Endothelial cell of umbilical vein (primary cell): Measurements from ENCODE around the gene ANKS1A. TPM values are rescaled to one million over a fixed set of nuclear protein-coding genes. Genes with fewer than 3 reads are reported as not detected.

ENCODE experiments used
- BruUV-seq: library from RNA; stranded (reverse); fragments of 400-500 nt; replicated peaks from 2 replicates; lab custom pipeline; 2021; lab: Mats Ljungman, UMichigan
- CTCF ChIA-PET: fragments of 300-600, 350-600 bp; sonication (Branson Sonifier 250); formaldehyde crosslinking; loops from one replicate; lab custom pipeline; 2021; ENCODE audit warnings: antibody characterized with exemption, inconsistent platforms; lab: Charles Lee
- POLR2A ChIA-PET: fragments of 300-600, 350-600 bp; sonication (Branson Sonifier 250); formaldehyde crosslinking; loops from one replicate; lab custom pipeline; 2021; ENCODE audit warnings: antibody characterized with exemption, inconsistent platforms; lab: Charles Lee
- DNase-seq: peaks from one replicate; pipeline ENCODE4 v3.0.0-alpha.2; 2011; ENCODE audit warnings: low read depth, low spot score
- FAIRE-seq: peaks from 2 replicates; lab custom pipeline; 2011; peaks lifted over from hg19 to GRCh38; lab: Jason Lieb, UNC
- H2AFZ ChIP-seq: 2 replicates; pipeline ENCODE4 v1.6.0; 2012; ENCODE audit warnings: low read depth, low read length, control low read depth, inconsistent platforms
- H3K27ac ChIP-seq: 2 replicates; pipeline ENCODE4 v1.5.1; 2011; ENCODE audit warnings: low read depth, mild to moderate bottlenecking, control low read depth, low read length, moderate library complexity; ENCODE audit not compliant: insufficient read depth
- H3K27me3 ChIP-seq, 2 experiments: 2 replicates each; pipeline versions ENCODE4 v1.6.0 to v1.6.1; 2011; ENCODE audit warnings: low read length in 2 of 2, mixed read lengths in 1 of 2; ENCODE audit not compliant: control insufficient read depth in 2 of 2, insufficient read depth in 2 of 2
- H3K36me3 ChIP-seq, 2 experiments: 2 replicates in 1 of 2; 3 replicates in 1 of 2; pipeline ENCODE4 v1.5.1; 2011; ENCODE audit warnings: low read length in 2 of 2, mild to moderate bottlenecking in 1 of 2, moderate library complexity in 1 of 2; ENCODE audit not compliant: control insufficient read depth in 2 of 2, insufficient read depth in 2 of 2; ENCODE audit errors: extremely low read depth in 1 of 2
- H3K4me1 ChIP-seq: 3 replicates; pipeline ENCODE4 v1.5.1; 2011; ENCODE audit warnings: mild to moderate bottlenecking, low read length; ENCODE audit not compliant: control insufficient read depth, insufficient read depth; ENCODE audit errors: extremely low read depth
- H3K4me2 ChIP-seq: 2 replicates; pipeline ENCODE4 v1.6.1; 2011; ENCODE audit warnings: low read length, control low read depth, mixed read lengths; ENCODE audit not compliant: insufficient read depth
- H3K4me3 ChIP-seq, 3 experiments: fragments of 200-600 bp in 1 of 3; sonication (generic), shearing (Covaris generic) in 1 of 3; replicated peaks in 1 of 3; 2 replicates each; pipeline ENCODE4 v1.5.1; 2011 to 2016; ENCODE audit warnings: control low read depth in 3 of 3, low read length in 3 of 3, mild to moderate bottlenecking in 2 of 3, inconsistent platforms in 1 of 3, low read depth in 1 of 3, moderate library complexity in 1 of 3; ENCODE audit not compliant: insufficient read depth in 1 of 3
- H3K79me2 ChIP-seq: 2 replicates; pipeline ENCODE4 v1.6.0; 2012; ENCODE audit warnings: low read length, inconsistent platforms; ENCODE audit not compliant: control insufficient read depth, insufficient read depth
- H3K9ac ChIP-seq: replicated peaks from 2 replicates; pipeline ENCODE3; 2011; ENCODE audit warnings: low read length, control low read depth; ENCODE audit not compliant: insufficient read depth; ENCODE audit errors: extremely low read depth
- H3K9me1 ChIP-seq: replicated peaks from 3 replicates; pipeline ENCODE4 v1.6.0; 2011; ENCODE audit warnings: mild to moderate bottlenecking, low read length; ENCODE audit not compliant: control insufficient read depth, insufficient read depth; ENCODE audit errors: extremely low read depth
- H3K9me3 ChIP-seq: replicated peaks from 2 replicates; pipeline ENCODE4 v1.5.1; 2012; ENCODE audit warnings: low read length, inconsistent platforms; ENCODE audit not compliant: control insufficient read depth, insufficient read depth
- H4K20me1 ChIP-seq: replicated peaks from 2 replicates; pipeline ENCODE3; 2011; ENCODE audit warnings: mild to moderate bottlenecking, low read length; ENCODE audit not compliant: control insufficient read depth, insufficient read depth; ENCODE audit errors: extremely low read depth
- CTCF ChIP-seq, 2 donors: IDR thresholded peaks; 1 replicate in 1 of 2; 2 replicates in 1 of 2; pipeline ENCODE4 v1.5.1; 2011; ENCODE audit warnings: low read length in 2 of 2, mild to moderate bottlenecking in 2 of 2, moderate library complexity in 2 of 2, control low read depth in 1 of 2, inconsistent platforms in 1 of 2, low read depth in 1 of 2; ENCODE audit not compliant: insufficient read depth in 1 of 2; ENCODE audit errors: extremely low read depth in 1 of 2
- EZH2 ChIP-seq: IDR thresholded peaks from 2 replicates; pipeline ENCODE4 v1.6.1; 2012; ENCODE audit warnings: borderline replicate concordance, low read depth, mild to moderate bottlenecking, moderate library complexity, low read length, inconsistent platforms; ENCODE audit not compliant: severe bottlenecking
- FOS ChIP-seq: IDR thresholded peaks from 2 replicates; pipeline ENCODE4 v1.6.1; 2011; ENCODE audit warnings: mild to moderate bottlenecking, low read length, moderate library complexity, borderline replicate concordance; ENCODE audit not compliant: insufficient read depth
- GATA2 ChIP-seq: IDR thresholded peaks from 2 replicates; pipeline ENCODE4 v1.7.0; 2011; ENCODE audit warnings: low read depth, mild to moderate bottlenecking, moderate library complexity, mixed read lengths, low read length; ENCODE audit not compliant: insufficient read length, insufficient read depth
- JUN ChIP-seq: IDR thresholded peaks from 2 replicates; pipeline ENCODE4 v1.6.1; 2011; ENCODE audit warnings: borderline replicate concordance, low read depth; ENCODE audit not compliant: insufficient read length, insufficient read depth
- MAX ChIP-seq: IDR thresholded peaks from 2 replicates; pipeline ENCODE4 v1.6.1; 2011; ENCODE audit not compliant: insufficient read depth, insufficient read length
- MYC ChIP-seq: IDR thresholded peaks from one replicate; pipeline ENCODE4 v1.6.1; 2011; ENCODE audit warnings: mild to moderate bottlenecking, low read depth, low read length
- POLR2A ChIP-seq: IDR thresholded peaks from 2 replicates; pipeline ENCODE4 v1.6.1; 2012; ENCODE audit warnings: low read depth, mild to moderate bottlenecking, control low read depth, low read length
- POLR2AphosphoS5 ChIP-seq: IDR thresholded peaks from 2 replicates; pipeline ENCODE4 v1.6.1; 2012; ENCODE audit warnings: low read depth, mild to moderate bottlenecking, control low read depth, low read length, moderate library complexity; ENCODE audit not compliant: insufficient read depth
- dilution Hi-C: fragments of 300-500 bp; cut with MboI; formaldehyde crosslinking; loops from one replicate; pipeline ENCODE4 v1.15.0; 2019; ENCODE audit warnings: low sequenced_read_pairs; ENCODE audit not compliant: extremely low pct_ligation_motif_present
- intact Hi-C: fragments of 100-400 bp; cut with micrococcal nuclease; formaldehyde crosslinking; loops from one replicate; pipeline ENCODE4 v1.10.0; 2022
- polyA plus RNA-seq, 4 experiments: library from polyadenylated mRNA; depleted of rRNA in 3 of 4; stranded (reverse) in 3 of 4; unstranded in 1 of 4; fragments of >200 nt; gene quantifications; 2 replicates each; pipeline versions ENCODE4 v1.2.1 to v1.2.3, GENCODE V29; 2011 to 2012; ENCODE audit warnings: missing spikeins in 1 of 4
- total RNA-seq: library from RNA; stranded (reverse); gene quantifications from 2 replicates; pipeline ENCODE4 v1.2.3, GENCODE V29; 2021

ANKS1A gene
- total and polyA plus RNA-seq, 2 donors (not counting 3 experiments of a cell fraction or from before 2014, with no cell fraction given): 8.9 to 26.1 TPM

- intact Hi-C loops: loop anchor here (5.0 kb wide), 1 partner anchor 97 kb away; no protein-coding TSS in a partner anchor
- Histone ChIP-seq H3K9me1 (no peaks in the 10 kb centered on the region), H3K4me1 (peaks cover 4% of the 10 kb centered on the region), H3K9me3 (no peaks in the 10 kb centered on the region), H3K27me3 (no peaks in the 10 kb centered on the region), H3K9ac (no peak overlapping the region), H3K4me2 (no peak overlapping the region), H3K36me3 (peaks cover 0 to 59% of the 10 kb centered on the region in 2 experiments), H3K79me2 (no peaks in the 10 kb centered on the region), H3K4me3 (no peak overlapping the region), H3K27ac (no peak overlapping the region), H2AFZ (no peak overlapping the region), H4K20me1 (no peaks in the 10 kb centered on the region)
- no peak for DNase-seq
- TF ChIP-seq MAX (no peak), POLR2A (no peak), JUN (no peak), POLR2AphosphoS5 (no peak), MYC (no peak), FOS (no peak), EZH2 (no peak)
- FAIRE-seq: no peak
- ChIA-PET CTCF (no interaction called here), POLR2A (no interaction called here)
- no TSS peak for BruUV-seq
- dilution Hi-C loops: no loop called here
Measured at GRCh38 chr6:35084041-35084491, 195.0 kb downstream of the ANKS1A start.

GRCh38 chr6:35084511-35085203 is 195.6 kb downstream of the ANKS1A start:
- TF ChIP-seq CTCF (IDR thresholded peaks at IDR 0.05; ENCODE audit: extremely low read depth in 1 of 2, insufficient read depth in 1 of 2, low read depth in 1 of 2, low read length in 2 of 2) (no peak), MAX (no peak), GATA2 (no peak), POLR2AphosphoS5 (no peak), MYC (no peak), POLR2A (no peak), JUN (no peak), EZH2 (no peak), FOS (no peak)

More at GRCh38 chr6:35084511-35085203, 195.6 kb downstream of the ANKS1A start:
- BruUV-seq: no TSS peak
- no peaks in the 10 kb centered on the region for H3K9me1 ChIP-seq
- H4K20me1 ChIP-seq: no peaks in the 10 kb centered on the region
- intact Hi-C loops (loop anchor here (5.0 kb wide), 1 partner anchor 97 kb away; no protein-coding TSS in a partner anchor), dilution Hi-C loops (no loop called here)
- H3K36me3 ChIP-seq: peaks cover 0 to 53% of the 10 kb centered on the region in 2 experiments
- H3K27ac ChIP-seq: no peak overlapping the region
- no peak overlapping the region for H2AFZ ChIP-seq
- H3K9me3 ChIP-seq: no peaks in the 10 kb centered on the region
- ChIA-PET POLR2A (no interaction called here), CTCF (no interaction called here)
- DNase-seq (no peak), FAIRE-seq (no peak)
- peaks cover 4% of the 10 kb centered on the region for H3K4me1 ChIP-seq
- no peak overlapping the region for H3K9ac ChIP-seq
- no peak overlapping the region for H3K4me3 ChIP-seq
- H3K27me3 ChIP-seq: no peaks in the 10 kb centered on the region
- H3K79me2 ChIP-seq: no peaks in the 10 kb centered on the region
- H3K4me2 ChIP-seq: no peak overlapping the region
